Right lobe of liver (tissue), 6 donors: Measurements from ENCODE around the gene CUX1. TPM values are rescaled to one million over a fixed set of nuclear protein-coding genes. Genes with fewer than 3 reads are reported as not detected.

ENCODE experiments used
- ATAC-seq, 4 donors: fragments of 200-7000 bp; cut with Tn5 transposase; one replicate each; pipeline ENCODE4 v1.9.1; 2020; ENCODE audit warnings: mild to moderate bottlenecking in 4 of 4, moderate library complexity in 4 of 4
- DNase-seq, 3 donors: peaks; one replicate each; pipeline ENCODE4 v3.0.0-alpha.2; 2020
- H3K27ac ChIP-seq, 3 donors: fragments of 200-600 bp; one replicate each; pipeline ENCODE4 v1.8.0; 2022
- H3K27me3 ChIP-seq, 2 donors: fragments of 200-600 bp; one replicate each; pipeline ENCODE4 v1.8.0; 2022
- H3K36me3 ChIP-seq, 4 donors: fragments of 200-600 bp; sonication (generic) in 1 of 4; one replicate each; pipeline versions ENCODE4 v1.5.1 to v1.8.0; 2017 to 2022; ENCODE audit warnings: control low read depth in 1 of 4
- H3K4me1 ChIP-seq, 4 donors: fragments of 200-600 bp; sonication (generic) in 1 of 4; one replicate each; pipeline versions ENCODE4 v1.5.1 to v1.8.0; 2017 to 2022; ENCODE audit warnings: control low read depth in 1 of 4
- H3K4me3 ChIP-seq, 3 donors: fragments of 200-600 bp; one replicate each; pipeline ENCODE4 v1.8.0; 2022
- H3K9me3 ChIP-seq, 4 donors: fragments of 200-600 bp; sonication (generic) in 1 of 4; one replicate each; pipeline versions ENCODE4 v1.5.1 to v1.8.0; 2017 to 2022; ENCODE audit warnings: control low read depth in 1 of 4
- POLR2A ChIP-seq: fragments of 450-650 bp; IDR thresholded peaks from one replicate; pipeline ENCODE4 v1.6.1; 2017; ENCODE audit warnings: antibody characterized with exemption, mild to moderate bottlenecking
- WGBS: methylation state at CpG from one replicate; pipeline ENCODE4 v1.1.6; 2018; ENCODE audit warnings: low coverage, low lambda C conversion rate; ENCODE audit not compliant: insufficient coverage; ENCODE audit errors: missing lambda C conversion rate; 5-methylcytosine and 5-hydroxymethylcytosine counted together
- intact Hi-C, 2 donors: fragments of 100-400 bp; cut with DNase I; formaldehyde crosslinking; loops; one replicate each; pipeline versions ENCODE4 v1.11.2 to v1.14.1; 2022
- total RNA-seq, 6 experiments: library from RNA; depleted of rRNA in 2 of 6; stranded (reverse); fragments of >200 nt in 2 of 6; fragmentation: NEBNext Ultra II Directional in 3 of 6; extraction: Animal tissue kit (Norgen Biotek cat#: 25700) in 3 of 6; gene quantifications; one replicate each; pipeline versions ENCODE4 v1.1.0 to v1.2.4, GENCODE V29; 2016 to 2023
- TF ChIP-seq, protein P1 (sequence below), 4 donors: fragments of 200-600 bp in 3 of 4; fragments of 450-650 bp in 1 of 4; IDR thresholded peaks; one replicate each; pipeline versions ENCODE4 v1.5.1 to v1.8.0; 2016 to 2022; ENCODE audit warnings: antibody characterized with exemption in 4 of 4, mild to moderate bottlenecking in 2 of 4
- donor health status: DM: no; HTN: yes; CAD: no.
- donor health status: DM: no; HTN: no; CAD: no.
- donor health status: DM: no; HTN: no; CAD: no.
- donor health status: DM: no; HTN: yes; CAD: no.
- donor health status: DM: no; HTN: yes; CAD: no.

Gene CUX1
- total RNA-seq, 6 experiments from 2014 or later: 34.3 to 53.1 (median 40.6) TPM

DNA sequence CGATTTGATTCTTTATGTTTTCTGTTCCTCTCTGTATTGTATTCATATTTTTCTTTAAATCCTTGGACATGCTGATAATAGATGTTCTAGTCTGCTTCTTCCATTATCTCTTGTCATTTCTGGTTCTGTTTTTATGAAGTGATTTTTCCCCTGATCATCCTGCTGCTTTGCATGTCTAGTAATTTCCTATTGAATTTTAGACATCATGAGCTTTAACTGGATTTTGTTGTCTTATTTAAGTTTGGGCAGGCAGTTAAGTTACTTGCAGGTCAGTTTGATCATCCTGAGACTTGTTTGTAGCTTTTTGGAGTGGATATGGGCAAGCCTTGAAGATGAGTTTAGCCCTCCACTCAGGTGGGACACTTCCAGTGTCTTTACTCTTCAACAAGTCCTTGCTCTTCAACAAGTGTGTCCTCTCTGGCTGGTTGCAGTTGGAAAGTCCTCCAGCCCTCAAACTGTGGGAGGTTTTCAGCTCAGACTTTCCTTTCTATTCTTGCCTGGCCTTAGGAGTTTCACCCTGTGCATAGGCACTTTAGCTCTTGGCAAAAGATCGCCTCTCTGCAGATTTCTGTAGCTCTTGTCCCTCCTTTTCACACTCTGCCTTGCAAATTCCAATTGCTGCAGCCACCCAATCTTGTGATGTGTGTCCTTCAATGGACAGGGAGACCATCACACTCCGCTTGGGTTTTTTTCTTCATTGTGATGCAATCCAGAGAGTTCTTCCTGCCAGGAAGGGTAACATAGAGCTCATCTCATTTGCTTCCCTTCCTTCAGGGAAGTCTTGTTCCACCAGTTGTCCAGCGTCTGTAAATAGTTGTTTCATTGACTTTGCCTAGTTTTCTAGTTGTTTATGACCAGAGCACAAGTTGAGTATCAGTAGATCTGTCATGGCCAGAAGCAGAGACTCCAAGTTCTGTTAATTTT, 272.0 kb downstream of the CUX1 start:
- intact Hi-C loops: no loop called here
- H3K4me3 ChIP-seq: no peak overlapping the region
- no peaks in the 10 kb centered on the region for H3K36me3 ChIP-seq
- TF ChIP-seq, protein P1, sequence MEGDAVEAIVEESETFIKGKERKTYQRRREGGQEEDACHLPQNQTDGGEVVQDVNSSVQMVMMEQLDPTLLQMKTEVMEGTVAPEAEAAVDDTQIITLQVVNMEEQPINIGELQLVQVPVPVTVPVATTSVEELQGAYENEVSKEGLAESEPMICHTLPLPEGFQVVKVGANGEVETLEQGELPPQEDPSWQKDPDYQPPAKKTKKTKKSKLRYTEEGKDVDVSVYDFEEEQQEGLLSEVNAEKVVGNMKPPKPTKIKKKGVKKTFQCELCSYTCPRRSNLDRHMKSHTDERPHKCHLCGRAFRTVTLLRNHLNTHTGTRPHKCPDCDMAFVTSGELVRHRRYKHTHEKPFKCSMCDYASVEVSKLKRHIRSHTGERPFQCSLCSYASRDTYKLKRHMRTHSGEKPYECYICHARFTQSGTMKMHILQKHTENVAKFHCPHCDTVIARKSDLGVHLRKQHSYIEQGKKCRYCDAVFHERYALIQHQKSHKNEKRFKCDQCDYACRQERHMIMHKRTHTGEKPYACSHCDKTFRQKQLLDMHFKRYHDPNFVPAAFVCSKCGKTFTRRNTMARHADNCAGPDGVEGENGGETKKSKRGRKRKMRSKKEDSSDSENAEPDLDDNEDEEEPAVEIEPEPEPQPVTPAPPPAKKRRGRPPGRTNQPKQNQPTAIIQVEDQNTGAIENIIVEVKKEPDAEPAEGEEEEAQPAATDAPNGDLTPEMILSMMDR (IDR thresholded peaks at IDR 0.05): no peak
- no peak for TF ChIP-seq POLR2A
- H3K27me3 ChIP-seq: no peaks in the 10 kb centered on the region
- ATAC-seq (peak in 3 of 4 donors; percentile 50 to 58 (median 54)), DNase-seq (peak in 1 of 3 donors; percentile 16)
- WGBS: 70% methylated on average over 4 of the region's 4 CpGs
- H3K9me3 ChIP-seq: no peaks in the 10 kb centered on the region
- H3K4me1 ChIP-seq: peaks cover 0 to 3% (median 0%) of the 10 kb centered on the region in 4 donors
- no peak overlapping the region for H3K27ac ChIP-seq

DNA sequence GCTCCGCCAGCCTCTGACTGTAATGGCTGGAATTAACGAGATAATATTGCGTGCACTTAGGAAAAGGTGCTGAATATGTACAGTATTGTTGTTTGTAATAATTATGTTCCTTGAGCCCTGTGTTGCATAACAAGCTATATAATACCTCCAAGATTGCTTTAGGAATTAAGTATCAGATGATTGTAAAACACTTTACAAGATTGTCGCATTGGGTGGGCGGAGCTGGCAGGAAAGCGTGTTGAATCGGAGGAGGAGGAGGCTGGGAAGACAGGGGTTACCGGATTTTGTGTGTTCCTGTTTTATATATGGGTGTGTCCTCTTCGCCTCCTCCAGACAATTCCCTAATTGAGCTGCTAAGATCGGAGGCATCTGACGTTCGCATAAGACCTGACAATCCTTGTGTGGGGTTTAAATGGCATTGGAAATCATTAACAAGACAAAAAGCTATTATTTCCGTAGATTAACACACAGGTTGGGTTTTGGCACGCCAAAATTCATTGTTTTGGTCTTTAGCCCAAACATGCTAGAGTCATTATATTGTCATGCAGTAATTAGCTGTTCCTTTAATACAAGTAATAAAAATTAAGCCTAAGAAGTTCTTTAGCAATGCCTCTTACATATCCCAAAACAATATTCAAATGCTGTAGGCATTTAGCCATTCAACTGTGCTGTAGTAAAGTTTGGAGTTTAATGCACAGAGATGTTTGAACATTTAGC, 276.3 kb downstream of the CUX1 start:
- no peak overlapping the region for H3K4me3 ChIP-seq
- H3K36me3 ChIP-seq: no peaks in the 10 kb centered on the region
- intact Hi-C loops: no loop called here
- H3K4me1 ChIP-seq: peaks cover 0 to 5% (median 0%) of the 10 kb centered on the region in 4 donors
- no peaks in the 10 kb centered on the region for H3K27me3 ChIP-seq
- DNase-seq (peak in 1 of 3 donors; percentile 7), ATAC-seq (no peak)
- no peaks in the 10 kb centered on the region for H3K9me3 ChIP-seq
- WGBS: 86% methylated on average over 14 of the region's 14 CpGs
- no peak overlapping the region for H3K27ac ChIP-seq
- no peak for TF ChIP-seq POLR2A
- TF ChIP-seq, protein P1 (IDR thresholded peaks at IDR 0.05): no peak

DNA sequence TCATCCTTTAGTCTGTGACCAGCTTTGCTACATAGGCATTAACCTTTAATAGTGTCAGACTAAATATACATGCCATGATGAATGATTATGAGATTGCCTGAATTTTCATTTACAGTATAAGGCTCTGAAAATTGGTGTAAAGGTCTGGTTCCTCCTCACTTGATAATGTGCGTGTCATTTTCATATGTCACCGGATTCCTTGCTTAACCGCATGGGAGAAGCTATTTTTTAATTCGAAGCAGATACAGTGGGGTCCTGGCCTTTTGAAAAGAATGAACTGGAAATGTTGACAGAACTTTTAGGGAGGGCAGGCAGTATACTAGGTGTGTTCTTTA, 276.9 kb downstream of the CUX1 start:
- TF ChIP-seq, protein P1 (IDR thresholded peaks at IDR 0.05): no peak
- TF ChIP-seq POLR2A: no peak
- intact Hi-C loops: no loop called here
- 93% methylated on average over 4 of the region's 4 CpGs for WGBS
- Histone ChIP-seq H3K4me3 (no peak overlapping the region), H3K4me1 (peaks cover 0 to 5% (median 0%) of the 10 kb centered on the region in 4 donors), H3K27ac (no peak overlapping the region), H3K36me3 (peaks cover 0 to 2% (median 0%) of the 10 kb centered on the region in 4 donors), H3K27me3 (no peaks in the 10 kb centered on the region), H3K9me3 (no peaks in the 10 kb centered on the region)
- ATAC-seq (no peak), DNase-seq (no peak)

DNA sequence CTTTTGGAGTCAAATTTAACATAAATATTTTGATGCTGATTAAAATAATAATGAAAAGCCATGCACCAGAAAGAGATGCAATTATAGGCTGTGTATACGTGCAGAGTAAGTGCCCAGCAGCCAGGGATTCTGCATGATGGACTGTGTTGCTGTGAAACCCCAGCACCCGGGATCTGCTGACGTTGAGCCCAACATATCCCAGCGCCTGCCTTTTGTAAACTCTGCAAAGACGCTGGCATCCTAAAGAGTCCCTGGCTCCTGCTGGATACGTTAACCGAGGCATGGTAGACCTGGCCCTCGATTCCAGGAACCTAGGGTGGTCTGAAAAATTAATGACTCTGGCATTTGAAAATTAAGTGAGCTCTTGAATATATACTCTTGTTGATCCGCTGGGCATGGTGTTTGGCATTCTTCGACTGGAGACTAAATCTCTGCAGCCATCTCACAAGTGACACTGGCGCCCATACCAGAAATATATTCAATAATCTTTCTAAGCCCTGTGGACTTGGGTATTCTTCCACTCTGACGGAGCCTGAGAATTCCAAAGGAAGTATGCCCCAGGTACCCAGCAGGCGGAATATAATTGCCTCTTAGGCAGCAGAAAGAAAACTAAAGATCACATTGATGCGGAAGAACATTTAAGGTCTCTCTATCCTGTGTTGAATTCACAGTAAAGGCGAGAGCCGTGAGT, 278.0 kb downstream of the CUX1 start:
- DNase-seq (peak in 1 of 3 donors; percentile 14), ATAC-seq (no peak)
- TF ChIP-seq, protein P1 (IDR thresholded peaks at IDR 0.05): no peak
- no peak for TF ChIP-seq POLR2A
- no peak overlapping the region for H3K27ac ChIP-seq
- intact Hi-C loops: no loop called here
- no peaks in the 10 kb centered on the region for H3K27me3 ChIP-seq
- H3K4me3 ChIP-seq: no peak overlapping the region
- no peaks in the 10 kb centered on the region for H3K9me3 ChIP-seq
- 92% methylated on average over 10 of the region's 16 CpGs for WGBS
- H3K4me1 ChIP-seq: peaks cover 0 to 5% (median 0%) of the 10 kb centered on the region in 4 donors
- H3K36me3 ChIP-seq: peaks cover 0 to 5% (median under 1%) of the 10 kb centered on the region in 4 donors
